ENCODE data around the gene ACAP2.
"Not testable (repeated sequence)": the region's sequence is repeated elsewhere in the genome, so short reads cannot be mapped to it uniquely, and the experiment has no call there.

Gene ACAP2

DNA sequence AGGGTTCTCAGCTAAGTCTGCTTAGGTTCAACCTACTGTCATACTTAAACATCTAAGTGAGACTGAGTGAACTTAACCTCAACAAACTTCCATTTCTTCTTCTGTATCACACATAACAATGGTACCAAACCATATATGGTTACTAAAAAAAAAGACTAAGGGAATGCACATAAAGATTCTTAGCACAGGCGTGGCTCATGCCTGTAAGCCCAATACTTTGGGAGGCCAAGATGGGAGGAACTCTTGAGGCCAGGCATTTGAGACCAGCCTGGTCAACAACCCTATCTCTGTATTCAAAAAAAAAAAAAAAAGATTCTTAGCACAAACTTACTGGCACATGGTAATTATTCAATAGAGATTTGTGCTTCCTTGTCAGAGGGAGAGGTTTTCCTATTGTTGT, 57.9 kb downstream of the ACAP2 start:
- no peak for DNase-seq

DNA sequence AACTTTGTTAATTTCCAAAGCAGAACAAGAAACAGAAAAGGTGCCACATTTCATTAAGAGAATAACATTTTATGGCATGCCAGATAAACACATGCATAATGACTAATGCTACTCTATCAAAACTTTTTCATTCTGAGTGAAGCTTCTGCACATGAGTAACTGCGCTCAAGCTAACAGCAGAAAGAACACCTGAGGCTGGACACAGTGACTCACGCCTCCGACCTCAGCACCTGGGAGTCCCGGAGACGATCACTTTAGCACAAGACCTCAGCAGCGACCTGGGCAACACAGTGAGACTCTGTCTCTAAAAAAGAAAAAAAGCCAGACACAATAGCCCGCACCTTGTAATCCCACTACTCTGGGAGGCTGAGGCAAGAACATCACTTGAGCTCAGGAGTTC, 70.6 kb downstream of the ACAP2 start:
- no peak for DNase-seq

DNA sequence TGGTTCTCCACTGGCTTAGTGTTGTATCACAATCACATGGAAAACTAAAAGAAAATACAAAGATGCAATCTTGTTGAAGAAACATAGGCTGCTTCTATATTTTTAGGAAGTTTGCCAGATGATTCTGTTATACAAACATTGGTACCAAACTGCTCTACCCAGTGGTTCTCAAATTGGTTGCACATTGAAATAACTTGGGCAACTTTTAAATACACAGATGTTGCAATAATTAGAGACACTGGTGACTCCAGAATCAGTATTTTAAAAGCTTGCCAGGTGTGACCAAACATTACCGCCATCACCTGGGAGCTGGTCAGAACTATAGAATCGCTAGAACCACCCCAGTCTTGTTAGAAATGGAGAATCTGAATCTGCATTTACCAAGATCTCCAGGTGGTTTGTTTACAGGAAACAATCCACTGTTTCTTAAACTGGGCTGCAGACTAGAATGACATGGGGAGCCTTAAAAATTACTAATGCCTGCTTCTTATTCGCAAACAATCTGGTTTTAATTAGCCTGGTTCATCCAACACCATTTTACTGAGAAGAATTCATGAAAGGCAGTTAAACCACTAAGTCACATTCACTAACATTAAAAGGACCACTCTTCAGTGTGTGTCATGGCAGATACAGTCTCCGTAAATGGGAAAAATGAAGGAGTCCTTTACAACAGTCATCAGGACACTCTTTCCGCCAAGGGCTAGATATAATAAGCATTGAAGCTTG, 76.5 kb downstream of the ACAP2 start:
- no peak for DNase-seq

DNA sequence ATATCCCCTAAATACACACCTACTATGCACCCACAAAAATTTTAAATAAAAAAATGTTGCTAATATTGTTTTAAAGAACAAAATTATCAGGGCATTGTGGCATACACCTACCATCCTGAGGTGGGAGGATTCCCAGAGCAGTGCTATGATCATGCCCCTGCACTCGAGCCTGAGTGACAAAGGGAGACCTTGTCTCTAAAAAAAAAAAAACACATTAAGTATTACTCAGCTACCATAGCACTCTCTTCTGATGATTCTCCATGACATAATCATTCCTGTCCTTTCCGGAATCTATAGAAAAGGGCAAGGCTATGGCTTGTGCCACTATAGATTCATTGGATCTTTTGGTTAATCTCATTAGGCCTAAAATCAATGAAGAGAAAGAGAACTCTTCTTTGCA, 77.4 kb downstream of the ACAP2 start:
- no peak for DNase-seq

DNA sequence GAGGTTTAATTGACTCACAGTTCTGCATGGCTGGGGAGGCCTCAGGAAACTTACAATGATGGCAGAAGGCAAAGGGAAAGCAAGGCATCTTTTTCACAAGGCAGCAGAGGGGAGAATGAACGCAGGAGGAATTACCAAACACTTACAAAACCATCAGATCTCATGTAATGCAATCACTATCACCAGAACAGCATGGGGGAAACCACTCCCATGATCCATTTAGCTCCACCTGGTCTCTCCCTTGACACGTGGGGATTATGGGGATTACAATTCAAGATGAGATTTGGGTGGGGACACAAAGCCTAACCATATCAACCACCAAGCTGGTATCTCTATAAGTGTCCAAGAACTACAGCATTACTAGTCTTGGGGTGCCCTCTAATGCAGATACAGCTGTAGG, 85.0 kb downstream of the ACAP2 start:
- not testable (repeated sequence) for DNase-seq

DNA sequence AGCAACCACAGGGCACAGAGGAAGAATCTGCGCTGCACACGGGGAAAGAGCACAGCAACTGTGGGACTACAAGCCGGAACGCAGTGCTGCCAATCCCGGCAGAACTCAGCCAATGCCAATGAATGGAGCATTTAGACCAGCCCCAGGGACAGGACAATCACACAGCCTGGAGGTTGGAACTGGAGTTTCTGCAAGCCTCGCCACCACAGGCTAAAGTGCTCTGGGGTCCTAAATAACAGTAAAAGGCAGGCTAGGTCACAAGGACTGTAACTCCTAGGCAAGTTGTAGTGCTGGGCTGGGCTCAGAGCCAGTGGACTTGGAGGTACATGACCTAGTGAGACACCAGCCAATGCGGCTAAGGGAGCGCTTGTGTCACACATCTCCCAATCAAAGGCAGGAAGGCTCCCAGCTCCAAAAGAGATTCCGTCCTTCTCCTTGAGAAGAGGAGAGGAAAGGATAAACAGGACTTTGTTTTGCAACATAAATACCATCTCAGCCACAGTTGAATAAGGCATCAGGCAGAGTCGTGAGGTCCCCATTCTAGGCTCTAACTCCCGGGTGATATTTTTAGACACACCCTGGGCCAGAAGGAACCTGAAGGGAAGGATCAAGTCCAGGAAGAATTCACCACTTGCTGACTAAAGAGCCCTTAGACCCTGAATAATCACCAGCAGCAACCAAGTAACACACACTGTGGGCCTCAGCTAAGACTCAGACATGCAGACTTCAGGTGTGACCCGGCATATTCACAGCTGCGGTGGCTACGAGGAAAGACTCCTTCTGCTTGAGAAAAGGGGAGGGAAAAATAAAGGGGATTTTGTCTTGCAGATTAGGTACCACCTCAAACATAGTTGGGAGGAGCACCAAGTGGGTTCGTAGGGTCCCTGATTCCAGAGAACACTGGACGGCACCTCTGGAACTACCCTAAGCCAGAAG, 86.4 kb downstream of the ACAP2 start:
- no peak for DNase-seq

DNA sequence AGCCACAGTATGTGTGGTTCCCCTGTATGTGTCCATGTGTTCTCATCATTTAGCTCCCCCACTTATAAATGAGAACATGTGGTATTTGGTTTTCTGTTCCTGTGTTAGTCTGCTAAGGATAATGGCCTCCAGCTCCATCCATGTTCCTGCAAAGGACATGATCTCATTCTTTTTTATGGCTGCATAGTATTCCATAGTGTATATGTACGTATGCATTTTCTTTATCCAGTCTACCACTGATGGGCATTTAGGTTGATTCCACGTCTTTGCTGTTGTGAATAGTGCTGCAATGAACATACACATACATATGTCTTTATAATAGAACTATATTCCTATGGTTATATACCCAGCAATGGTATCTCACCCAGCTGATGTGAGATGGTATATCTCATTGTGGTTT, 88.8 kb downstream of the ACAP2 start:
- DNase-seq: not testable (repeated sequence)

DNA sequence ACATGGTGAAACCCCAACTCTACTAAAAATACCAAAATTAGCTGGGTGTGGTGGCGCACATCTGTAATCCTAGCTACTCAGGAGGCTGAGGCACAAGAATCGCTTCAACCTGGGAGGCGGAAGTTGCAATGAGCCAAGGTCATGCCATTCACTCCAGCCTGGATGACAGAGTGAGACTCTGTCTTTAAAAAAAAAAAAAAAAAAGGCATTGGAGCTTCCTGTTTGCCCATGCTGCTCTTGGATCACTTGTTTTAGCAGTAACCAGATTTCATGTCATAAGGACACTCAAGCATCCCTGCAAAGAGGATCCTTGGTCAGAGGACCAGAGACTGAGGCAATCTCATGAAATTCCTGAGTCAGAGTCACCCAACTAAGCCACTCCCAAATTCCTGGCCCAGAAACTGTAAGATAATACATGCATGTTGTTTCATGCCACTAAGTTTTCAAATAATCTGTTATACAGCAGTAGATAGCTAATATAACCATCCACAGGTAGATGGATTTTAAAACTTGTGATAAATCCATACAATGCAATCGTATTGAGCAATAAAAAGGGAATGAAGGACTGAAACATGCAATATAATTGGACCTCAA, 89.8 kb downstream of the ACAP2 start:
- no peak for DNase-seq

DNA sequence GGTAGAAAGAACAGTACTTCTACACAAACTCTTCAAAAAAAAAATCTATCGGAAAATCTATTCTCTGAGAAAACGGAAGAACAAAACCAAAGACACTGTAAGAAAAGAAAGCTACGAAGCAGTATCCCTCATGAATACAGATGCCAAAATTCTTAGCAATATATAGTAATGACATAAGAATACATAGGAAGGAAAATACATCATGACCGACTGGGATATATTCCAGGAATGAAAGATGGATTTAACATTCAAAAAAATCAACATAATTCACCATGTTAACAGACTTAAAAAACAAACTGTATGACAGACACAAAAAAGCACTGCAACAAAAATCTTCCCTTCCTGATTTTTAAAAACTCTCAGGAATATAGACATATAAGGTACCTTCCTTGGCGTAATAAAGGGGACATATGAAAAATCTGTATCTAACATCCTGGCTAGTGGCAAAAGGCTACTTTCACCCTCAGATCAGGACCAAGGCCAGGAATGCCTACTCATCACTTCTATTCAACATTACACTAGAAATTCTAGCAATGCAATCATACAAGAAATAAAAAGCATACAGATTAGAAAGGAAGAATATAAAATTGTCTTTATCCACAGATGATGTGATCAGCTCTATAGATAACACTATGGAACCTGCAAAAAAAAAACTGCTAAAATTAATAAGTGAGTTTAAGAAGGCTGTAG, 94.2 kb downstream of the ACAP2 start:
- no peak for DNase-seq

DNA sequence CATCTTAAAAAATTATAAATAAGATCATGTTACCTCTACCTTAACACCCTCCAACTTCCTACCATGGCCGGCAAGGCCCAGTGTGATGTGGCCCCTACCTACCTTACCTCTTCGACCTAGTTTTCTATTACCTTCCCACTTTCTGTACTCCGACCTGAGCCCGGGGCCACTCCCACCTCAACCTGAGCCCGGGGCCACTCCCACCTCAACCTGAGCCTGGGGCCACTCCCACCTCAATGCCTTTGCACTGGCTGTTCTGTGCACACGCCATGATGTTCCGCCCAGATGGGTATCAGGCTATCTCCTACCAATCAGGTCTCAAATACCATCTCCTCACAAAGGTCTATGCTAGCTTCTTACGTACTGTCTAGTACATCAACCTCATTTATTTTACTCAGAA, 105.1 kb downstream of the ACAP2 start:
- DNase-seq: no peak

DNA sequence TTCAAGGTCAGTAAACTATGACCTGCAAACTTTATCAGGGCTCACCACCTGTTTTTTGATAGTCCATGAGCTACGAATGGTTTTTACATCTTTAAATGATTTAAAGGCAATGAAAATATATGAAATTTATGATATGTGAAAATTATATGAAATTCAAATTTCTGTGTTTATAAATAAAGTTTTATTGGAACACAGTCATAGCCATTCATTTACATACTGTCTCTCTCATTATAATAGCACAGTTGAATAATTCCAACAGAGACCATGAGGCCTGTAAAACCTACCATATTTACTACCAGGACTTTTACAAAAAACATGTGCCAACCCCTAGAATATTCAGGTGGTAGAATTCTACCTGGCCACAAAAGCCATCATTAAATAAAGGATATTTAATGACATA, 107.9 kb downstream of the ACAP2 start:
- DNase-seq: no peak

DNA sequence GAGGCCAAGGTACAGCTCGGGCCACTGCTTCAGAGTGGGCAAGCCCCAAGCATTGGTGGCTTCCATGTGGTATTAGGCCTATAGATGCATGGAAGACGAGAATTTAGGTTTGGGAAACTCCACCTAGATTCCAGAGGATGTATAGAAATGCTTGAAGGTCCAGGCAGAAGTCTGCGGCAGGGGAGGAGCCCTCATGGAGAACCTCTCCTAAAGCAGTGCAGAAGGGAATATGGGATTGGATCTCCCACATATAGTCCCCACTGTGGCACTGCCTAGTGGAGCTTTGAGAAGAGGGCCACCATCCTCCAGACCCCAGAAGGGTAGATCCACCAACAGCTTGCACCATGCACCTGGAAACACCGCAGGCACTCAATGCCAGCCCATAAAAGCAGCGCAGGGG, 123.8 kb downstream of the ACAP2 start:
- DNase-seq: no peak

DNA sequence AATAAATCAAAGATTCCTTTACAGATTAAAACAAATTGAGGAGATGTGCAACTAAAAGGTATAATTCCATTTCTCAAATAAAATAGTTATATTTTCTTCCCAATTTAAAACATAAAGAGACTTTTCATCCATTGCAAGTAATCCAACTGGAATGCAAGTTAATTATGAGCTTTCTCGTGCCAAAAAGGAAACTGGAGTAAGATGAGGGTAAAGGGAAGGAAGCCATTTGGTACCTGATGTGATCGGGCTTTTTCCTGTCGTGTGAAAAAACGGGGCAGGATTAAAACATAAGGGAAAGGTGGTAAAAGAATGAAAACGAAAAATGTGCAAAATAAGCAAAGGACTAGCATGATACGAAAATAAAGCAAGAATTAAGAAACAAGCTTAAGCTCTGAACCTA, 130.1 kb downstream of the ACAP2 start:
- no peak for DNase-seq

DNA sequence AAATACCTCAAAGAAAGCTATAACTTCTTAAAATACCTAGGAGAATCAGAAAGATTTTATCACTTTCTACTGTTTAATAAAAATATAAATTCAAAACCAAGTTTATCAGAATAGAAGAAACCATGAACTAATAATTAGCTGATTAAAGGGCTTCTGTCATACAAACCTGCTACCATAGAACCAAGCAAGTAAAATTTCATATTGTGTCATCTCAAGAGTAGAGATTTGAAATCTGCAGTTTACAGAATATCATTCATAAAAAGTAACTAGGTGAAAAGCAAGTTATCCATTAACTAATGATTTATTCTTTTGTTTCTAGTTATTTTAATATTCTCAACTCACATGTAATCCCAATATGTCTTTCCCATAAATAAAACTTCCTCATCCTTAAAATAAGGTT, 135.1 kb downstream of the ACAP2 start:
- DNase-seq: no peak

DNA sequence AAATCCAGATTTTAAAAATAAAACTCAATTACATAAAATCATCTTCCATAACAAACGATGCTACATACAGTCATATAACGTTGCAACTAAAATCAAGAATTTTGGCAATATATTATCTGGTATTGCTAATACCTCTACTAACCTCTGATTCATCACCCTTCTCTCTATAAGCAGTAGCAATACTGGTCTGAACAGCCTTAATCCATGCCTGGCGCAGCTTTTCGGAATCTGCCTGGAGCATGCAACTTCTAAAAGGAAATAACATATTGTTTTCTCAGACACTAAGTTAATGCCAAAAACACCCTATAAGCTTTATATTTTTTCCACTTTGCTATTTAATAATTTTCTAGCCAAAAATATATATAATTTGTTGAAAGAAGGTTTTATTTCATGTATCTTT, 136.5 kb downstream of the ACAP2 start:
- no peak for DNase-seq

DNA sequence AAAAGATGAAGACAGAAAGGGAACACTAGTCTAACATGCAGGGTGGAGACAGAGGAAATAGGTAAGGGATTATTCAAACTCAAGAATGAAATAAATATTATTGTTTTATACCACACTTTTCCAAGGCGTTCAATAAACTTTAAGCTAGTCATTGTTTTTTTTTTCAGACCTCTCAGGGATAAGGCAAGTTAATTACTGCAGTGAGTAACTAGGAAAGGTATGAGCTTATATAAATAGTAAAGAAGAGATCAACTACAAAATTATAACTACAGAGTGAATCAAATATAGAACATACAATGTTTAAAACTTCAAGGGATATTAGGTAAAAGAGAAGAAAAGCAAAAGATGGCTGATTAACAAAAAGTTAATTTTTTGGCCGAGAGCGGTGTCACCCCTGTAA, 140.4 kb downstream of the ACAP2 start:
- no peak for DNase-seq

DNA sequence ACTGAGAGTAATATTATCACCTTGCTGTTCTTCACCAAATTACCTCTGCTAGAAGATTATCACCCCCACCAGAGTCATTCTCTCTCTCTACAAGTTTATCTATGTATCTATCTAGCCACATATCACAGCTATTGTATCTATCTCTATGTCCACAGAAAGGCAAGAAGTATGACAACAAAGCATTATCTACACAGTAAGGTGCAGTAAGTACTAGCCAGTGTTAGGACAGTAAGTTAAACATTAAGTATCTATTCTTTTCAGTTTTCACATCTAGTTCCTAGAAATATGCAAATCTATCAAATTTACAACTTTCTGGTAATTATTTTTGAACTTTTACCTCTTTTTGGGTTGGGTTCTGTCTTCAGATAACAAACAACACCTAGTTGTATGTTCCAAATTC, 145.4 kb downstream of the ACAP2 start:
- DNase-seq: no peak

DNA sequence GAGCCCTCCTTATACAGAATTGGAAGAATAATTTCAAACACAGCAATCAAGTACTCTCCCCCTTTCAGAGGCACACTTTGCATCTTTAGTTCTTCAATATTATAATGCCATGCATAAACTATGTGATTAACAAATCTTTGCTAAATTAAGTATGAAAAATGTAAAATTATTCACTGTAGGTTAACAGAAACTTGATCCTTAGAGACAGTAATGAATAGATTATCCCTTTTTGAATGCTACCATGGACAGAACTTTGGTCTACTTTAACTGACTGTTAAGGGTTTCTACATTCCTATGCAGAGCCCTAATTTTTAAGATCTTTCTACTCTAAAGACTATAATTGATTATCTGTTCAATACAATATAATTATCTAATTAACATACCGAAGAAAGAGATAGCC, 146.2 kb downstream of the ACAP2 start:
- no peak for DNase-seq

DNA sequence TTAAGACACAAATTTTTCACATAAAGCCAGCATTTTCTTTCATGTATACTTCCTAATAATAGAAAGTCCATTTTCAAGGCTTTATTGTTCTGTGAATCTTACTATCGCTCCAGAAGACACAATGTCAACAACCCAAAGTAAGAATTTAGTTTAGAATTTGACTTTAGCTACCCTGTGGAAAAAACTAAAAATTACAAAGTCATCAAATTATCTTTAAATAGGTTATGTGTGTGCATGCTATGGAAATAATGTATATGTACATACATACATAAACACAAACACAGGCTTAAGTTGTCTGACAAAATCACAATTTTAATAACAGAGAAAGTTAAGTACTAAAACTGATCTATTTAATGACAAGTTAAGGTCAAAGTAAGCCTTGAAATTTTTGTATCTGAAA, 151.7 kb downstream of the ACAP2 start:
- DNase-seq: no peak

DNA sequence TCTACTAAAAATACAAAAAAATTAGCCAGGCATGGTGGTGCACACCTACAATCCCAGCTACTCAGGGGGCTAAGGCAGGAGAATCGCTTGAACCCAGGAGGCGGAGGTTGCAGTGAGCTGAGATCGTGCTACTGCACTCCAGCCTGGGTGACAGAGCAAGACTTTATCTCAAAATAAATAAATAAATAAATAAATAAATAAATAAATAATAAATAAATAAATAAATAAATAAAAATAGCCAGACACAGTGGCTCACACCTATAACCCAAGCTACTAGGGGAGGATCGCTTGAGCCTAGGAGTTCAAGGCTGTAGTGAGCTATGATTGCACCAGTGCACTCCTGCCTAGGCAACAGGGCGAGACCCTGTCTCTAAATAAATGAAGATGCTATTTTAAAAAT, 152.2 kb downstream of the ACAP2 start:
- not testable (repeated sequence) for DNase-seq

DNA sequence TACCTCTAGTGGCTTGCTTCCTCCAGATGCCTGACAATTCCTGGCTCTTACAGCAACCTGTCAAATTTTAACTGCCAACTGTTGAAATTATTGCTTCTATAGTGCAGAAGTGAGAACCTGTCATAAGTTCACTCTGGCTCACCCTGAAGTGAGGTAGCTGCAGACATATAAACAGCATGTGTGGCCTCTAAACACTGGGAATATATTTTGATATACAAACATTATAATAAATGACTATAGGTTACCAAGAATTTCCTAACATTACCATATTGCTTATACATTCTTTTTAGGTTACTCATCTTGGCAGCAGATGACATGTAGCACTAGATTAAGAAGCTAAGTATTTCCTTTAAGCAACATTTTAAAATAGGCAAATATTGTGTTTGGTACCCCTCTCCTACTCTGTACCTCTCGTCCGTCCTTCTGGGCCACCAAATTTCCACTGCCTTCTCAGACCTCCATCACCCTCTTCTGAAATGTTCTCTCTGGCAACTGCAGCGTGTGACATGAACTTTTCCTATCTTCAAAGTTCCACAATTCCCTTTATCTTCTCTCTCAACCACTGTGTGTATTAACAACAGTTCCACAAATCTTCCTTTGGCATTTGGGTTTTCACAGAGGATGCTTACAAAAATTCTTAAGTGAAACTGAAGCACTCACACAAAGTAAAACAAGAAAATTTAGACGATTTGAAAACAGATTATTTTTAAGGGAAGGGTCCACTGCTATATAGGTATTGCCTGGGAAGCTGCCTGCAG, 156.5 kb downstream of the ACAP2 start:
- no peak for DNase-seq

DNA sequence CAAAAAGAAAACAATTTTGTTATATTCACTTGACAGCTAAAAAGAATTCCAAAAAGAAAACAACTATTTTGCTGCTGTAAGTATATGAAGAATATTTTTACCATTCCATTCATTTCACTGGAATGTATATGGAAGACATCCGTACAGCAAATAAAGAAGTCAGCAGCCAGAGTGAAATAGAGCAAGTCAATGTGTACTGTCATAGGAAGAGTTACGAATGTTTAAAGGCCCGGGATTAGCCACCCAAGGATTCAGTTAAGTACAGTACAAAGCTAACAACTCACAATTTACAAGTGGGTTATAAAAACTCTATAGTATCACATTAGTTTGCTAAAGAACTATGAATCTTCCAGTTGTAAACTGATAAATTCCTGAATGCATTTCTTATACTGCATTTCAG, 157.4 kb downstream of the ACAP2 start:
- no peak for DNase-seq

DNA sequence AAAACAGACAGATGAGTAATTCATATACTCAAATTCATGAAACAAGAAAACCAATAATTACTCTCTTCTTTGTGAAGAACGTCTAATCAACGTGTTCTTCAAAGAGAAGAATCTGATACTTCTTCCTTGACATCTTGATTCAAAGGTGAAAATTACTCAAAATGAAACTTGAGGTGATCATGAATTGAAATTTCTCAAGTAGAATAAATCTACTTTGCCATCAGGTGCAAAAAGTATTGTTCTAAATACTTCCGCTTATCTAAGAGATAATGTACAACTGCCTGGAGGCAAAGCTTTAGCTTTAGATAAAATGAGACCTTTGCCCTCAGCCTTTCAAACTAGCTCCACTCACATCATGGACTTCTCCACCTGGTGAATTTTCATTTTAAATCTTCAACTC, 158.0 kb downstream of the ACAP2 start:
- DNase-seq: no peak
